Lung (tissue), 12 donors: ENCODE data around the gene ARHGAP45. TPM values are rescaled to one million over a fixed set of nuclear protein-coding genes. Genes with fewer than 3 reads are reported as not detected.
A peak's percentile ranks its signal among the peaks of the same experiment; 100 is the strongest.

Source experiments
- ATAC-seq: fragments of 200-7000 bp; cut with Tn5 transposase; one replicate; pipeline ENCODE4 v1.9.1; 2020; ENCODE audit warnings: moderate number of reproducible peaks; ENCODE audit not compliant: insufficient read depth, low FRiP score
- DNase-seq, 3 donors: peaks; one replicate each; pipeline ENCODE4 v3.0.0-alpha.2; 2013 to 2017
- H3K27ac ChIP-seq, 2 donors: one replicate each; pipeline ENCODE4 v1.5.1; 2013; ENCODE audit warnings: mild to moderate bottlenecking in 2 of 2, moderate library complexity in 2 of 2, control low read depth in 1 of 2, inconsistent platforms in 1 of 2, low read depth in 1 of 2, low read length in 1 of 2
- H3K27me3 ChIP-seq, 3 donors: one replicate each; pipeline ENCODE4 v1.5.1; 2013; ENCODE audit warnings: low read length in 2 of 3; ENCODE audit not compliant: control insufficient read depth in 3 of 3, insufficient read depth in 3 of 3
- H3K36me3 ChIP-seq, 4 donors: one replicate each; pipeline ENCODE4 v1.5.1; 2013; ENCODE audit warnings: low read length in 4 of 4, mild to moderate bottlenecking in 1 of 4, moderate library complexity in 1 of 4; ENCODE audit not compliant: control insufficient read depth in 4 of 4, insufficient read depth in 4 of 4
- H3K4me1 ChIP-seq, 5 donors: one replicate each; pipeline ENCODE4 v1.5.1; 2013; ENCODE audit warnings: low read length in 5 of 5, mild to moderate bottlenecking in 2 of 5, moderate library complexity in 1 of 5; ENCODE audit not compliant: control insufficient read depth in 5 of 5, insufficient read depth in 5 of 5
- H3K4me3 ChIP-seq: one replicate; pipeline ENCODE4 v1.5.1; 2013; ENCODE audit warnings: mild to moderate bottlenecking, control low read depth, moderate library complexity
- H3K9ac ChIP-seq, 2 donors: one replicate each; pipeline ENCODE4 v1.5.1; 2013; ENCODE audit warnings: low read length in 2 of 2, control low read depth in 1 of 2; ENCODE audit not compliant: insufficient read depth in 1 of 2
- H3K9me3 ChIP-seq, 4 donors: one replicate each; pipeline ENCODE4 v1.5.1; 2013; ENCODE audit warnings: low read length in 3 of 4, mild to moderate bottlenecking in 1 of 4, moderate library complexity in 1 of 4; ENCODE audit not compliant: control insufficient read depth in 4 of 4, insufficient read depth in 3 of 4
- WGBS, 2 donors: extraction: QIAGEN DNeasy Blood & Tissue Kit; methylation state at CpG; one replicate each; pipeline ENCODE4 v1.1.7; 2013; 5-methylcytosine and 5-hydroxymethylcytosine counted together
- polyA plus RNA-seq, 2 donors: library from polyadenylated mRNA; stranded (reverse); fragments of 200-250 nt; gene quantifications; one replicate each; pipeline ENCODE4 v1.2.1, GENCODE V29; 2013
- total RNA-seq, 2 donors: library from RNA; depleted of rRNA in 1 of 2; stranded (reverse); fragments of >200 nt in 1 of 2; gene quantifications; one replicate each; pipeline ENCODE4 v1.2.1, GENCODE V29; 2014 to 2021
- TF ChIP-seq, protein P1 (sequence below): IDR thresholded peaks from 2 replicates; pipeline ENCODE4 v1.5.1; 2012; ENCODE audit warnings: mild to moderate bottlenecking; ENCODE audit errors: control extremely low read depth, extremely low read depth
- donor health status: control.
- donor health status: control.
- donor health status: Bipolar disorder and iron deficiency.
- donor health status: healthy.
- donor health status: DM: yes; HTN: yes; CAD: no.

ARHGAP45 gene
- total and polyA plus RNA-seq, 4 donors: 23.8 to 117 (median 80.9) TPM

DNA sequence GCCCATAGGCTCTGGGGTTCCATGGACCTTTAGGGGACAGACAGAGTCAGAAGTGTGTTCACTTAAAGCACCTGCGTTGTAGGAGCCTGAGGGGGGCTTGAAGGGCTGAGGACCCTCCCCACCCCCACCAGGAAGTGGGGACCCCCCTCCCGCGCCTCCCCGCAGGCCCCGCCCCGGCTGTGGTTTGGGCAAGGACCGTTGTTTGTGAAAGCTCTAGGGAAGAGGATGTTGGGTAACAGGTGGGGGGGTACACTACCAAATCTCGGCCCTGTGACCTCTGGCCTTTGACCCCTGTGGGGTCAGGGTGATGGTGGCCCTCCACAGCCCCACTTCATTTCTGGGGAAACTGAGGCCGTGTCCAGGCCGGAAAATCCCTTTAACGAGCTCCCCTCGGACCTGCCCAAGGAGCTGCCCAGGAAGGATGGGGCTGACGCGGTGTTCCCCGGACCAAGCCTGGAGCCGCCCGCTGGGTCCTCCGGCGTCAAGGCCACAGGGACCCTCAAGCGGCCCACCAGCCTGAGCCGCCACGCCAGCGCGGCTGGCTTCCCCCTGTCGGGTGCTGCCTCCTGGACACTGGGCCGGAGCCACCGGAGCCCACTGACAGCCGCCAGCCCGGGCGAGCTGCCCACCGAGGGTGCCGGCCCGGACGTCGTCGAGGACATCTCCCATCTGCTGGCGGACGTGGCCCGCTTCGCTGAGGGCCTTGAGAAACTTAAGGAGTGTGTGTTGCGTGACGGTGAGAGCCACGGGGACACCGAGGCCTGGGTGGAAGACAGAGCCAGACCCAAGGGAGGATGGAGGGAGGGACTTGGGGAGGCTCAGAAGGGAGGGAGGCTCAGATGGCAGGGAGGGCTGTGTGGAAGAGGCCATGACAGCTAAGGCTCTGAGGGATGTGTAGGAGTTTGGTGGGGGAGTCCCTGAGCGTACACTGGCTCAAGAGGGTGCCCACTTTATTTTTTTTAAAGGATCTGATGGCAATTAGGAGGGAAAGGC lies 1.3 kb downstream of the ARHGAP45 start:
- Histone ChIP-seq H3K9ac (no peak overlapping the region), H3K4me3 (peak overlapping the region; percentile 33), H3K36me3 (peaks cover 0 to 15% (median 0%) of the 10 kb centered on the region in 4 donors), H3K4me1 (peaks cover 0 to 34% (median 0%) of the 10 kb centered on the region in 5 donors), H3K27me3 (peaks cover 0 to 51% (median 43%) of the 10 kb centered on the region in 3 donors), H3K9me3 (peaks cover 0 to 2% (median 0%) of the 10 kb centered on the region in 4 donors), H3K27ac (peak overlapping the region in 1 of 2 donors; percentile 90)
- DNase-seq: no peak
- WGBS, 2 donors: 30 to 34% methylated on average over 44 to 45 of the region's 45 CpGs
- TF ChIP-seq, protein P1, sequence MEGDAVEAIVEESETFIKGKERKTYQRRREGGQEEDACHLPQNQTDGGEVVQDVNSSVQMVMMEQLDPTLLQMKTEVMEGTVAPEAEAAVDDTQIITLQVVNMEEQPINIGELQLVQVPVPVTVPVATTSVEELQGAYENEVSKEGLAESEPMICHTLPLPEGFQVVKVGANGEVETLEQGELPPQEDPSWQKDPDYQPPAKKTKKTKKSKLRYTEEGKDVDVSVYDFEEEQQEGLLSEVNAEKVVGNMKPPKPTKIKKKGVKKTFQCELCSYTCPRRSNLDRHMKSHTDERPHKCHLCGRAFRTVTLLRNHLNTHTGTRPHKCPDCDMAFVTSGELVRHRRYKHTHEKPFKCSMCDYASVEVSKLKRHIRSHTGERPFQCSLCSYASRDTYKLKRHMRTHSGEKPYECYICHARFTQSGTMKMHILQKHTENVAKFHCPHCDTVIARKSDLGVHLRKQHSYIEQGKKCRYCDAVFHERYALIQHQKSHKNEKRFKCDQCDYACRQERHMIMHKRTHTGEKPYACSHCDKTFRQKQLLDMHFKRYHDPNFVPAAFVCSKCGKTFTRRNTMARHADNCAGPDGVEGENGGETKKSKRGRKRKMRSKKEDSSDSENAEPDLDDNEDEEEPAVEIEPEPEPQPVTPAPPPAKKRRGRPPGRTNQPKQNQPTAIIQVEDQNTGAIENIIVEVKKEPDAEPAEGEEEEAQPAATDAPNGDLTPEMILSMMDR: no peak
- ATAC-seq: no peak

GRCh38 chr19:1069009-1069779 lies 2.2 kb downstream of the ARHGAP45 start:
- H3K9ac ChIP-seq: no peak overlapping the region
- no peaks in the 10 kb centered on the region for H3K9me3 ChIP-seq
- WGBS, 2 donors: 23 to 38% methylated on average over 23 to 25 of the region's 25 CpGs
- H3K4me1 ChIP-seq: peaks cover 0 to 37% (median 0%) of the 10 kb centered on the region in 5 donors
- no peak overlapping the region for H3K4me3 ChIP-seq
- peaks cover 0 to 51% (median 43%) of the 10 kb centered on the region in 3 donors for H3K27me3 ChIP-seq
- peak overlapping the region in 1 of 2 donors; percentile 43 for H3K27ac ChIP-seq
- TF ChIP-seq, protein P1: no peak
- H3K36me3 ChIP-seq: peaks cover 0 to 22% (median 0%) of the 10 kb centered on the region in 4 donors
- DNase-seq (no peak), ATAC-seq (peak; percentile 29)

DNA sequence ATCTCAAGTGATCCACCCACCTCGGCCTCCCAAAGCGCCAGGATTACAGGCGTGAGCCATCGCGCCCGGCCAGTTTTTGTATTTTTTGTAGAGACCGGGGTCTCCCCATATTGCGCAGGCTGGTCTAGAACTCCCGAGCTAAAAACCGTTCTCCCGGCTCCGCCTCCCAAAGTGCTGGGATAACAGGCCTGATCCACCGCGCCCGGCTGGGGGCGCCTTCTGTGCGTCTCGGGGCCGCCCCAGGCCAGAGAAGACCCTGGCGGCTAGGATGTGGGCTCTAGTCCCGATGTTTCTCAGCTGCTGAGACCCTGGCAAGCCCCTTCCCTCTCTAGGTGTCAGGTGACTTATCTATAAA lies 3.6 kb downstream of the ARHGAP45 start:
- no peak for DNase-seq
- peaks cover 0 to 33% (median 0%) of the 10 kb centered on the region in 5 donors for H3K4me1 ChIP-seq

More for the DNA sequence above, 3.6 kb downstream of the ARHGAP45 start:
- H3K27me3 ChIP-seq: peaks cover 0 to 46% (median 41%) of the 10 kb centered on the region in 3 donors
- no peak overlapping the region for H3K27ac ChIP-seq
- WGBS, 2 donors: 63 to 80% methylated on average over 21 of the region's 21 CpGs
- no peak overlapping the region for H3K4me3 ChIP-seq
- no peak for ATAC-seq
- H3K9ac ChIP-seq: no peak overlapping the region
- peaks cover 0 to 24% (median 0%) of the 10 kb centered on the region in 4 donors for H3K36me3 ChIP-seq
- H3K9me3 ChIP-seq: no peaks in the 10 kb centered on the region
- TF ChIP-seq, protein P1: no peak
